GM06990 (cell line): ENCODE results near the gene CDC42BPG.

Experiments used
- DNase-seq: peaks from one replicate; pipeline ENCODE4 v3.0.0-alpha.2; 2011; ENCODE audit not compliant: insufficient read length; ENCODE audit errors: extremely low read depth
- H3K27me3 ChIP-seq: replicated peaks from 2 replicates; pipeline ENCODE4 v1.6.0; 2011; ENCODE audit warnings: low read length; ENCODE audit not compliant: control insufficient read depth, insufficient read depth
- H3K36me3 ChIP-seq: 2 replicates; pipeline ENCODE4 v1.5.1; 2011; ENCODE audit warnings: low read length; ENCODE audit not compliant: control insufficient read depth, insufficient read depth
- H3K4me3 ChIP-seq: replicated peaks from 2 replicates; pipeline ENCODE4 v1.5.1; 2011; ENCODE audit warnings: low read depth, mild to moderate bottlenecking, control low read depth, low read length
- TF ChIP-seq, protein P1 (sequence below): IDR thresholded peaks from 2 replicates; pipeline ENCODE4 v1.5.1; 2011; ENCODE audit warnings: low read length, control low read depth, mild to moderate bottlenecking, inconsistent platforms; ENCODE audit not compliant: insufficient read depth, poor library complexity, severe bottlenecking

CDC42BPG gene

DNA sequence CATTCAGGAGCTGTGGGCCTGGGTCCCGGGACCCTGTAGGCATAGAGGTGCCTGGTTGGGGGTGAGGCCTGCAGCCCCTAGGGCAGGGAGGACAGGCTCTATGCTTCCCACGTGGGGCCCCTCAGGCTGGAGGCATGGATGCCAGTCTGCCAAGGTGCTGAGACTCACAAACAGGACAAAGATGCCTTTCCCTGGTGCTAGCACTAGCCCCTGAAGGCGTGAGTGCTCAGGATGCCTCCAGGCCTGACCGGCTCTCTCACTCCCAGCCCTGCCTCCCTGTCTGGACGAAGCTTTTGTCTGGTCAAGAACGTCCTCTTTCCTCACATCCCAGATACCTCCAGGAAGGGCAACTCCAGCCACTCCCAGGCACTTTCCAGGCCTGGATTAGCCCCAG is 2.1 kb downstream of the CDC42BPG start:
- Histone ChIP-seq H3K27me3 (no peaks in the 10 kb centered on the region), H3K36me3 (no peaks in the 10 kb centered on the region), H3K4me3 (no peak overlapping the region)
- no peak for DNase-seq
- TF ChIP-seq, protein P1, sequence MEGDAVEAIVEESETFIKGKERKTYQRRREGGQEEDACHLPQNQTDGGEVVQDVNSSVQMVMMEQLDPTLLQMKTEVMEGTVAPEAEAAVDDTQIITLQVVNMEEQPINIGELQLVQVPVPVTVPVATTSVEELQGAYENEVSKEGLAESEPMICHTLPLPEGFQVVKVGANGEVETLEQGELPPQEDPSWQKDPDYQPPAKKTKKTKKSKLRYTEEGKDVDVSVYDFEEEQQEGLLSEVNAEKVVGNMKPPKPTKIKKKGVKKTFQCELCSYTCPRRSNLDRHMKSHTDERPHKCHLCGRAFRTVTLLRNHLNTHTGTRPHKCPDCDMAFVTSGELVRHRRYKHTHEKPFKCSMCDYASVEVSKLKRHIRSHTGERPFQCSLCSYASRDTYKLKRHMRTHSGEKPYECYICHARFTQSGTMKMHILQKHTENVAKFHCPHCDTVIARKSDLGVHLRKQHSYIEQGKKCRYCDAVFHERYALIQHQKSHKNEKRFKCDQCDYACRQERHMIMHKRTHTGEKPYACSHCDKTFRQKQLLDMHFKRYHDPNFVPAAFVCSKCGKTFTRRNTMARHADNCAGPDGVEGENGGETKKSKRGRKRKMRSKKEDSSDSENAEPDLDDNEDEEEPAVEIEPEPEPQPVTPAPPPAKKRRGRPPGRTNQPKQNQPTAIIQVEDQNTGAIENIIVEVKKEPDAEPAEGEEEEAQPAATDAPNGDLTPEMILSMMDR = no peak

DNA sequence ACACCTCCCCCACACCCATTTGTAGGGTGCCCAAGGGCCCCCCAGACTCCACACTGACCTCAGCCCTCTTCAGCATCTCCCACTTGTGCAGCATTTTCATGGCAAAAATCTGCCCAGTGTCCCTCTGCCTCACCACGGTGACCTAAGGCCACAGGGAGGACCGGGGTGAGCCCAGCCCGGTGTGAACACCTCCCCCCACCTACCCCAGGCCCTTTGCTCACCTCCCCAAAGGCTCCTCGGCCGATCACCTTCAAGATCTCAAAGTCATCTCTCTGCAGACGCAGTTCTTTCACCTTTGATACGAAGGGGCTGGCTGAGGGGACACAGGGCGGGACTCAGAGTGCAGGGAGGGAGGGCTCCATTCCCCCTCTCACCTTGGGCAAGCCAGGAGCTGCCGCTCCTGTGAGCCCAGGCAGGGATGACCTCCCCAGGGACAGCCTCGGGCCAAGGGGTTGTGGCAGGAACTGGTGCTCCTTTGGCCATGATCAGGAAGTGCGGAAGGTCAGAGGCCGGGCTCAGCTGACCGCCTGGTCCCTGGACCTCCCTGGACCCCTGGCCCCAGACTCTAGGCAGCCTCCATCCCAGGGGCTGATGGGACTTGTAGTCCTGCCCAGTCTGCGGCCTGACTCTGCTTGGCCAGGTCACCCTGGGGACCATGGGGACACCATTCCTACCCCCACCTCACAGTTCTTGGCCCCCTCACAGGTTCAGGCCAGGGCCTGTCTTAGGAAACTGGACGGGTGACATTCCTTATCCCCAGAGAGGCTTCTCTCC is 2.7 kb downstream of the CDC42BPG start:
- H3K36me3 ChIP-seq = no peaks in the 10 kb centered on the region
- no peak overlapping the region for H3K4me3 ChIP-seq
- DNase-seq = no peak
- H3K27me3 ChIP-seq = no peaks in the 10 kb centered on the region
- TF ChIP-seq, protein P1 = no peak

DNA sequence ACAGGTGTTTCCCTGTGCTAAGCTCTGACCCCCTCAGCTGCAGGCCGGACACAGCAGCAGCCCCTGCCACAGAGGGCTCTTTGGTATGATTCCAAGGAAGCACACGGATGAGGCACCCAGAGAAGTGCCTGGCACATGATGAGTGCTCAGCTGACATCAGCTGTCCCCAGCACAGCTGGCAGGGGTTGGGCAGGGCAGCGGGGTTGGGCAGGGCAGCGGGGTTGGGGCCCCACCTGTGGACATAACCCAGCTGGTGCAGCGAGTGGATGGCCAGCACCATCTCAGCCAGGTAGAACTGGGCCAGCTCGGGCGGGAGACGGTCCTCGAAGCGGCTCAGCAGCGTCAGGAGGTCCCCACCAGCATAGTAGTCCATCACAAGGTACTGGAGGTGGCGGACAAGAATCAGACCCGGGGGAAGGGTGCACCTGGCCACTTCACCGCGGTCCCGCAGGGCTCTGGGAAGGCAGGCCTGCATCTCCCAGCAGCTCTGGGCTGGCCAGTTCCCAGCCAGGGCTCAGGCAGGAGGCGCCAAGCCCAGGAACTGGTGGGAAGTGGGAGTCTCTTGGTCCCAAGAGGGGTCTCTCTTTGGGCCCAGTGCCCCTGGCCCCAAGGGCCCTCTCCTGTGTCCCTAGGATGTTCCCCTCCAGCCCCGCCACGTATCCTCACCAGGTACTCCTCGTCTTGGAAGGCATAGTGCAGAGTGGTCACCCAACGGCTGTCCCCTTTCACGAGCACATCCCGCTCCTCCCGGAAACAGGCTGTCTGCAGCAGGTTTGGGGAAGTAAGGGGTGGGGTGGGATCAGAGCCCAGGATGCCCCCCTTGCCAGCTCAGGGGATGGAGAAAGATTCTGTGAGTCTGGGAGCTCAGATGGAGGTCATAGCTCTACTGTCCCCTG is 4.3 kb downstream of the CDC42BPG start:
- no peak for DNase-seq
- Histone ChIP-seq H3K4me3 (no peak overlapping the region), H3K36me3 (no peaks in the 10 kb centered on the region), H3K27me3 (no peaks in the 10 kb centered on the region)
- TF ChIP-seq, protein P1 = peak; percentile 14

DNA sequence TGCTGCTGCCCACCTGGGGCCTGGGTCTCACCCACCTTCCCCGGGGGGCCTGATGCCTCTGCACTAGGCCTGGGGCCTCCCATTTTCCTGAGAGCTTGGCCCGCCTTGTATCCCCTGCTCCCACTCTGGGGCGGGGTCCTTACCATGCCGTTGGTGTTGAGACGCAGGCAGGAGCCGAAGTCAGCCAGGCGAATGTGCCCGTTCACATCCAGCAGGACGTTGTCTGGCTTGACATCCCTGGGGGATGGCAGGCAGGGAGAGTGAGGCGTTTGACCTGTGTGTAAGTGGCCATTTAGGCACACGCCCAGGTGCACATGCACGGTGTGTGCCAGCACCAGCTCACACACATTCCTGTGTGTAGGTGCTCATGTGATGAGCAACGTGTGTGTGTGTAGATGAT is 5.1 kb downstream of the CDC42BPG start:
- Histone ChIP-seq H3K27me3 (no peaks in the 10 kb centered on the region), H3K36me3 (no peaks in the 10 kb centered on the region), H3K4me3 (no peak overlapping the region)
- DNase-seq = no peak
- TF ChIP-seq, protein P1 = no peak

DNA sequence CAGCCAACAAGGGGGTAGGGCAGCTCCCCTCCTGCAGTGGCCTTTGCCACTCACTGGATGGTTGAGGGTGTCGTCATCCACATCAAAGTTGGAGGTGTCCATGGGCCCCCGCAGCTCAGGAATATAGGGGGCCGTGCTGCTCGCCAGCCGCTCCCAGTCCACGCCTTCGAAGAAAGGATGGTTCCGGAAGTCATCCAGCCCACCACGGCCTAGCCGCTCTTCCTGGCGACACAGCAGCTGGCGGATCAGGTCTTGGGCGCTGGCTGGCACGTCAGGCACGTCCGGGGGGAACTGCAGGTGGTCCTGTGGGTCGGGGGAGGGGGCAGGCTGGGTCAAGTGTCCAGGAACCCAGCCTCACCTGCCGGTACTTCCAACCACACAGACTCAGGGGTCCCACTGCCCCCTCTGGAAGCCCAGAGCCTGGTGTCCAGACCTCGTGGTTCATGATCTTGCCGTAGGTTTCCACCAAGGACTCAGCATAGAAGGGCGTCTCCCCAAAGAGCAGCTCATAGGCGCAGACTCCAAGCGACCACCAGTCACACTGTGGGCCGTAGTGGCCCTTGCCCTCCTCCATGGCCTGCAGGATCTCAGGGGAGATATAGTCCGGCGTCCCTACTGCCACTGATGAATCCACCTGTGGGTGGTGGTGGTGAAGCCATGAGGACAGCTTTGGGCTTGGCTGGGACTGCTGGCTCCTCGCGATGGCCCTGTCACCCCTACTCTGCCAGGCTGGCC is 5.7 kb downstream of the CDC42BPG start:
- H3K27me3 ChIP-seq = no peaks in the 10 kb centered on the region
- H3K36me3 ChIP-seq = no peaks in the 10 kb centered on the region
- no peak for DNase-seq
- TF ChIP-seq, protein P1 = no peak
- H3K4me3 ChIP-seq = no peak overlapping the region
